Spleen (tissue), 11 donors: ENCODE results near the gene FGGY. TPM values are rescaled to one million over a fixed set of nuclear protein-coding genes. Genes with fewer than 3 reads are reported as not detected.

ENCODE experiments used
- DNase-seq: peaks from one replicate; pipeline ENCODE4 v3.0.0-alpha.2; 2020
- H3K27ac ChIP-seq, 8 donors: fragments of 200-600 bp; sonication (generic) in 7 of 8; 1 replicate in 4 of 8; 2 replicates in 4 of 8; pipeline versions ENCODE4 v1.5.0 to v1.8.0; 2016 to 2021; ENCODE audit warnings: inconsistent platforms in 4 of 8, mild to moderate bottlenecking in 4 of 8, moderate library complexity in 1 of 8
- H3K27me3 ChIP-seq, 7 donors: fragments of 200-600 bp; sonication (generic) in 6 of 7; replicated peaks in 1 of 7; 1 replicate in 4 of 7; 2 replicates in 3 of 7; pipeline versions ENCODE4 v1.5.0 to v1.8.0; 2016 to 2021; ENCODE audit warnings: inconsistent platforms in 3 of 7, mild to moderate bottlenecking in 1 of 7
- H3K36me3 ChIP-seq, 6 donors: fragments of 200-600 bp; sonication (generic) in 5 of 6; 1 replicate in 4 of 6; 2 replicates in 2 of 6; pipeline versions ENCODE4 v1.5.0 to v1.8.0; 2016 to 2021; ENCODE audit warnings: inconsistent platforms in 2 of 6
- H3K4me1 ChIP-seq, 6 donors: fragments of 200-600 bp; sonication (generic) in 5 of 6; 1 replicate in 3 of 6; 2 replicates in 3 of 6; pipeline versions ENCODE4 v1.5.0 to v1.8.0; 2016 to 2021; ENCODE audit warnings: inconsistent platforms in 3 of 6
- H3K4me3 ChIP-seq, 8 donors: fragments of 200-600 bp; sonication (generic) in 7 of 8; 1 replicate in 4 of 8; 2 replicates in 4 of 8; pipeline versions ENCODE4 v1.5.0 to v1.8.0; 2016 to 2021; ENCODE audit warnings: inconsistent platforms in 4 of 8, mild to moderate bottlenecking in 4 of 8, moderate library complexity in 2 of 8
- H3K9me3 ChIP-seq, 8 donors: fragments of 200-600 bp; sonication (generic) in 7 of 8; 1 replicate in 4 of 8; 2 replicates in 4 of 8; pipeline versions ENCODE4 v1.5.0 to v1.8.0; 2016 to 2021; ENCODE audit warnings: inconsistent platforms in 4 of 8
- CTCF ChIP-seq, 11 experiments: fragments of 200-600 bp in 7 of 11; fragments of 450-650 bp in 4 of 11; sonication (generic) in 4 of 11; IDR thresholded peaks in 8 of 11; conservative IDR thresholded peaks in 3 of 11; 1 replicate in 7 of 11; 2 replicates in 4 of 11; pipeline versions ENCODE4 v1.4.0 to v1.8.0; 2016 to 2021; ENCODE audit warnings: antibody characterized with exemption in 11 of 11, inconsistent platforms in 4 of 11, mild to moderate bottlenecking in 1 of 11
- POLR2A ChIP-seq, 3 donors: fragments of 450-650 bp; IDR thresholded peaks; one replicate each; pipeline ENCODE4 v1.5.1; 2017; ENCODE audit warnings: antibody characterized with exemption in 3 of 3, mild to moderate bottlenecking in 1 of 3
- POLR2AphosphoS5 ChIP-seq, 3 donors: sonication (generic); formaldehyde crosslinking; IDR thresholded peaks; one replicate each; pipeline ENCODE4 v1.5.1; 2017; ENCODE audit warnings: antibody characterized with exemption in 3 of 3
- WGBS, 5 donors: extraction: QIAGEN DNeasy Blood & Tissue Kit in 3 of 5; methylation state at CpG; one replicate each; pipeline versions ENCODE4 v1.1.5 to v1.1.7; 2013 to 2018; 5-methylcytosine and 5-hydroxymethylcytosine counted together
- intact Hi-C: fragments of 100-400 bp; cut with DNase I; formaldehyde crosslinking; loops from one replicate; pipeline ENCODE4 v1.15.0; 2023; ENCODE audit warnings: low total_unique reads
- polyA plus RNA-seq, 3 donors: library from polyadenylated mRNA; stranded (reverse); fragments of 200-250 nt; gene quantifications; one replicate each; pipeline ENCODE4 v1.2.1, GENCODE V29; 2013
- total RNA-seq, 7 donors: library from RNA; depleted of rRNA in 3 of 7; stranded (reverse); fragments of >200 nt in 3 of 7; fragmentation: NEBNext Ultra II Directional in 4 of 7; extraction: Animal tissue kit (Norgen Biotek cat#: 25700) in 4 of 7; gene quantifications; one replicate each; pipeline versions ENCODE4 v1.1.0 to v1.2.1, GENCODE V29; 2016 to 2021
- donor health status: healthy with polysubstance abuse.
- donor health status: DM: no; HTN: no; CAD: no; lungs with moderate emphysema.
- donor health status: DM: no; HTN: no; CAD: no.
- donor health status: Bipolar disorder and iron deficiency.
- donor health status: healthy.
- donor health status: DM: no; HTN: no; CAD: no.
- donor health status: DM: yes; HTN: yes; CAD: no.

The FGGY gene
- total and polyA plus RNA-seq, 10 donors = 1.7 to 27.8 (median 13.2) TPM

- no peak overlapping the region for H3K4me3 ChIP-seq
- H3K36me3 ChIP-seq = no peaks in the 10 kb centered on the region
- no peaks in the 10 kb centered on the region for H3K27me3 ChIP-seq
- TF ChIP-seq CTCF (IDR thresholded peaks at IDR 0.05 in 8 of 11, conservative IDR thresholded peaks at IDR 0.05 in 3 of 11) = no peak
- no peak for TF ChIP-seq POLR2A (IDR thresholded peaks at IDR 0.05)
- TF ChIP-seq POLR2AphosphoS5 (IDR thresholded peaks at IDR 0.05) = no peak
- WGBS, 5 donors = 93 to 99% (median 95%) methylated on average over 4 of the region's 4 CpGs
- no peaks in the 10 kb centered on the region for H3K4me1 ChIP-seq
- no peak overlapping the region for H3K27ac ChIP-seq
- intact Hi-C loops = no loop called here
- DNase-seq = no peak
- H3K9me3 ChIP-seq = no peaks in the 10 kb centered on the region
These were observed 109.7 kb downstream of the FGGY start for GRCh38 chr1:59406437-59407164.

GRCh38 chr1:59408608-59409240, 111.8 kb downstream of the FGGY start:
- TF ChIP-seq POLR2A (IDR thresholded peaks at IDR 0.05) = no peak
- no peak for TF ChIP-seq POLR2AphosphoS5 (IDR thresholded peaks at IDR 0.05)
- TF ChIP-seq CTCF (IDR thresholded peaks at IDR 0.05 in 8 of 11, conservative IDR thresholded peaks at IDR 0.05 in 3 of 11) = no peak
- H3K4me1 ChIP-seq = peaks cover 0 to 10% (median 2%) of the 10 kb centered on the region in 6 donors
- no peaks in the 10 kb centered on the region for H3K27me3 ChIP-seq
- WGBS, 5 donors = 84 to 91% (median 90%) methylated on average over 4 of the region's 4 CpGs
- H3K4me3 ChIP-seq = no peak overlapping the region
- no peak overlapping the region for H3K27ac ChIP-seq
- DNase-seq = no peak
- intact Hi-C loops = no loop called here
- no peaks in the 10 kb centered on the region for H3K36me3 ChIP-seq
- H3K9me3 ChIP-seq = no peaks in the 10 kb centered on the region

- Histone ChIP-seq H3K27me3 (no peaks in the 10 kb centered on the region), H3K4me3 (no peak overlapping the region), H3K27ac (no peak overlapping the region), H3K36me3 (no peaks in the 10 kb centered on the region), H3K4me1 (peaks cover 0 to 10% (median 2%) of the 10 kb centered on the region in 6 donors), H3K9me3 (no peaks in the 10 kb centered on the region)
- TF ChIP-seq POLR2AphosphoS5 (IDR thresholded peaks at IDR 0.05) (no peak), POLR2A (IDR thresholded peaks at IDR 0.05) (no peak), CTCF (IDR thresholded peaks at IDR 0.05 in 8 of 11, conservative IDR thresholded peaks at IDR 0.05 in 3 of 11) (no peak)
- DNase-seq = no peak
- intact Hi-C loops = no loop called here
These were observed 112.7 kb downstream of the FGGY start for GRCh38 chr1:59409549-59409948.

GRCh38 chr1:59409986-59410385, 113.1 kb downstream of the FGGY start:
- 70 to 90% (median 86%) methylated on average over 2 of the region's 2 CpGs for WGBS, 5 donors
- Histone ChIP-seq H3K36me3 (no peaks in the 10 kb centered on the region), H3K9me3 (no peaks in the 10 kb centered on the region), H3K4me3 (no peak overlapping the region), H3K27me3 (no peaks in the 10 kb centered on the region), H3K27ac (no peak overlapping the region), H3K4me1 (peaks cover 0 to 10% (median 3%) of the 10 kb centered on the region in 6 donors)
- intact Hi-C loops = no loop called here
- TF ChIP-seq CTCF (IDR thresholded peaks at IDR 0.05 in 8 of 11, conservative IDR thresholded peaks at IDR 0.05 in 3 of 11) = no peak
- TF ChIP-seq POLR2AphosphoS5 (IDR thresholded peaks at IDR 0.05) = no peak
- no peak for TF ChIP-seq POLR2A (IDR thresholded peaks at IDR 0.05)
- no peak for DNase-seq
